Limb (tissue), 2 donors: ENCODE data around the gene METAP2.
"Not testable (repeated sequence)": the region's sequence is repeated elsewhere in the genome, so short reads cannot be mapped to it uniquely, and the experiment has no call there.

ENCODE experiments used
- DNase-seq, 2 donors: peaks; one replicate each; pipeline ENCODE4 v3.0.0-alpha.2; 2016; ENCODE audit errors: extremely low spot score in 2 of 2

METAP2 gene

GRCh38 chr12:95473884-95474659 is at the start of gene METAP2:
TSS of gene METAP2 (plus strand) at chr12:95474152. CDS start at chr12:95474180, 28 bp downstream.
- DNase-seq = peak; percentile 96

- DNase-seq = no peak
Observed at GRCh38 chr12:95424271-95424994, 49.5 kb upstream of the METAP2 start.

GRCh38 chr12:95429172-95429510 is 44.8 kb upstream of the METAP2 start:
- no peak for DNase-seq

- no peak for DNase-seq
Observed at GRCh38 chr12:95431120-95431519, 42.8 kb upstream of the METAP2 start.

GRCh38 chr12:95435355-95435754 is 38.6 kb upstream of the METAP2 start:
- DNase-seq = no peak

GRCh38 chr12:95437565-95437964 is 36.4 kb upstream of the METAP2 start:
- DNase-seq = no peak

- DNase-seq = no peak
Observed at GRCh38 chr12:95439461-95440230, 34.3 kb upstream of the METAP2 start.

GRCh38 chr12:95440401-95440800 is 33.6 kb upstream of the METAP2 start:
- no peak for DNase-seq

- DNase-seq = no peak
Observed at GRCh38 chr12:95443459-95443858, 30.5 kb upstream of the METAP2 start.

- DNase-seq = not testable (repeated sequence)
Observed at GRCh38 chr12:95445099-95445498, 28.9 kb upstream of the METAP2 start.

GRCh38 chr12:95445884-95446505 is 28.0 kb upstream of the METAP2 start:
- DNase-seq = no peak

GRCh38 chr12:95446506-95446900 is 27.4 kb upstream of the METAP2 start:
- peak; percentile 20 to 60 for DNase-seq

- not testable (repeated sequence) for DNase-seq
Observed at GRCh38 chr12:95449656-95450055, 24.3 kb upstream of the METAP2 start.

- DNase-seq = not testable (repeated sequence)
Observed at GRCh38 chr12:95452501-95452900, 21.5 kb upstream of the METAP2 start.

GRCh38 chr12:95453881-95454280 is 20.1 kb upstream of the METAP2 start:
- DNase-seq = not testable (repeated sequence)

GRCh38 chr12:95454780-95455215 is 19.2 kb upstream of the METAP2 start:
- not testable (repeated sequence) for DNase-seq

- not testable (repeated sequence) for DNase-seq
Observed at GRCh38 chr12:95457605-95458004, 16.3 kb upstream of the METAP2 start.

GRCh38 chr12:95458761-95459160 is 15.2 kb upstream of the METAP2 start:
- DNase-seq = no peak

- DNase-seq = no peak
Observed at GRCh38 chr12:95459310-95459709, 14.6 kb upstream of the METAP2 start.

GRCh38 chr12:95460105-95460504 is 13.8 kb upstream of the METAP2 start:
- DNase-seq = no peak

GRCh38 chr12:95460896-95461295 is 13.1 kb upstream of the METAP2 start:
- DNase-seq = no peak

- DNase-seq = no peak
Observed at GRCh38 chr12:95462081-95462480, 11.9 kb upstream of the METAP2 start.
